ENCODE results near the gene HAUS3.
"Not testable (repeated sequence)": the region's sequence is repeated elsewhere in the genome, so short reads cannot be mapped to it uniquely, and the experiment has no call there.

The HAUS3 gene

GRCh38 chr4:2276581-2277325 is 34.8 kb upstream of the HAUS3 start:
- Histone ChIP-seq H3K79me2 (ENCODE audit: low read length) (no peaks in the 10 kb centered on the region), H3K4me2 (ENCODE audit: low read depth, low read length) (no peak overlapping the region), H3F3A (ENCODE audit: insufficient read depth, low read length) (peaks cover 4% of the 10 kb centered on the region), H3K9me3 (replicated peaks; ENCODE audit: insufficient read depth, low read length) (no peaks in the 10 kb centered on the region), H2AFZ (ENCODE audit: low read length) (no peak overlapping the region), H4K20me1 (ENCODE audit: insufficient read depth, low read length) (no peaks in the 10 kb centered on the region), H3K4me1 (ENCODE audit: low read length) (peaks cover 9% of the 10 kb centered on the region), H3K27me3 (replicated peaks; ENCODE audit: insufficient read depth, low read length) (no peaks in the 10 kb centered on the region), H3K9me2 (replicated peaks; ENCODE audit: insufficient read depth, low read length) (no peaks in the 10 kb centered on the region), H3K27ac (ENCODE audit: low read length) (no peak overlapping the region), H3K4me3 (ENCODE audit: low read length) (no peak overlapping the region), H3K9ac (ENCODE audit: low read length) (no peak overlapping the region), H3K36me3 (replicated peaks; ENCODE audit: insufficient read depth, low read length) (no peaks in the 10 kb centered on the region)
- TF ChIP-seq CTCF (IDR thresholded peaks at IDR 0.05; ENCODE audit: low read length) (no peak), EZH2 (optimal IDR thresholded peaks at IDR 0.05; ENCODE audit: low read depth, low read length) (no peak), EZH2phosphoT487 (IDR thresholded peaks at IDR 0.05; ENCODE audit: low read length) (no peak)
- no peak for DNase-seq

GRCh38 chr4:2275546-2276251 is 33.8 kb upstream of the HAUS3 start:
- H3K4me1 ChIP-seq (ENCODE audit: low read length) = no peaks in the 10 kb centered on the region
- H3K27ac ChIP-seq (ENCODE audit: low read length) = no peak overlapping the region
- H4K20me1 ChIP-seq (ENCODE audit: insufficient read depth, low read length) = no peaks in the 10 kb centered on the region
- no peaks in the 10 kb centered on the region for H3K36me3 ChIP-seq (replicated peaks; ENCODE audit: insufficient read depth, low read length)
- H3K4me3 ChIP-seq (ENCODE audit: low read length) = no peak overlapping the region
- no peaks in the 10 kb centered on the region for H3K27me3 ChIP-seq (replicated peaks; ENCODE audit: insufficient read depth, low read length)
- H3K9me2 ChIP-seq (replicated peaks; ENCODE audit: insufficient read depth, low read length) = no peaks in the 10 kb centered on the region
- H3K79me2 ChIP-seq (ENCODE audit: low read length) = no peaks in the 10 kb centered on the region
- H3K4me2 ChIP-seq (ENCODE audit: low read depth, low read length) = no peak overlapping the region
- no peak for DNase-seq
- TF ChIP-seq CTCF (IDR thresholded peaks at IDR 0.05; ENCODE audit: low read length) (no peak), EZH2phosphoT487 (IDR thresholded peaks at IDR 0.05; ENCODE audit: low read length) (no peak), EZH2 (optimal IDR thresholded peaks at IDR 0.05; ENCODE audit: low read depth, low read length) (no peak)
- no peak overlapping the region for H3K9ac ChIP-seq (ENCODE audit: low read length)
- no peaks in the 10 kb centered on the region for H3K9me3 ChIP-seq (replicated peaks; ENCODE audit: insufficient read depth, low read length)
- H2AFZ ChIP-seq (ENCODE audit: low read length) = no peak overlapping the region
- H3F3A ChIP-seq (ENCODE audit: insufficient read depth, low read length) = no peaks in the 10 kb centered on the region

- not testable (repeated sequence) for H3K9me2 ChIP-seq (replicated peaks; ENCODE audit: insufficient read depth, low read length); H3K4me1 ChIP-seq (ENCODE audit: low read length); H3F3A ChIP-seq (ENCODE audit: insufficient read depth, low read length); H2AFZ ChIP-seq (ENCODE audit: low read length); H3K4me3 ChIP-seq (ENCODE audit: low read length); H3K4me2 ChIP-seq (ENCODE audit: low read depth, low read length); H3K27ac ChIP-seq (ENCODE audit: low read length); H3K36me3 ChIP-seq (replicated peaks; ENCODE audit: insufficient read depth, low read length); H3K79me2 ChIP-seq (ENCODE audit: low read length); H3K27me3 ChIP-seq (replicated peaks; ENCODE audit: insufficient read depth, low read length); H4K20me1 ChIP-seq (ENCODE audit: insufficient read depth, low read length); H3K9me3 ChIP-seq (replicated peaks; ENCODE audit: insufficient read depth, low read length); H3K9ac ChIP-seq (ENCODE audit: low read length); DNase-seq
Measured at GRCh38 chr4:2275044-2275397, 33.1 kb upstream of the HAUS3 start.
